ENCODE results near the gene FNIP2.
"Not testable (repeated sequence)": the region's sequence is repeated elsewhere in the genome, so short reads cannot be mapped to it uniquely, and the experiment has no call there.

FNIP2 gene

DNA sequence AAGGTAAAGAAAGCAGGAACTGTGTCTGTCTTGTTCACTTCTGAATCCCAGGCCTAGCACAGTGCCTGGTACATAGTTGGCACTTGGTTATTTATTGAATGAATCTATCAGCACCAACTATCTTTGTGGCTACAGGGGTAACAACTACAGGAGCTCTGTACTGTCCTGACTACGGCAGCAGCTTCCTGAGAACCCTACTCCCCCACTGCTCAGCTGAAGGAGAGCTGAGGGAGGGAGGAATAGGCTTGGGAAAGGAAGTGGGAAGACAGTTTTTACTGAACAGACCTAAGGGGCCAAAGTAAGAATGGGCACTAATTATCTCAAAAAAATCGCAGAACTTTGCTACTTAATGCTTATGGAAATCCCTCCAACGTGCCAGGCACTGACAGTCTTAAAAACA lies 178.0 kb downstream of the FNIP2 start:
- in situ Hi-C loops (cut with MboI; ENCODE audit: low sequenced_read_pairs) = no loop called here

- in situ Hi-C loops (cut with MboI; ENCODE audit: low sequenced_read_pairs) = no loop called here
Measured at GRCh38 chr4:158948071-158948470, 179.2 kb downstream of the FNIP2 start.

- in situ Hi-C loops (cut with MboI; ENCODE audit: low sequenced_read_pairs) = no loop called here
Measured at GRCh38 chr4:158949099-158949498, 180.3 kb downstream of the FNIP2 start.

DNA sequence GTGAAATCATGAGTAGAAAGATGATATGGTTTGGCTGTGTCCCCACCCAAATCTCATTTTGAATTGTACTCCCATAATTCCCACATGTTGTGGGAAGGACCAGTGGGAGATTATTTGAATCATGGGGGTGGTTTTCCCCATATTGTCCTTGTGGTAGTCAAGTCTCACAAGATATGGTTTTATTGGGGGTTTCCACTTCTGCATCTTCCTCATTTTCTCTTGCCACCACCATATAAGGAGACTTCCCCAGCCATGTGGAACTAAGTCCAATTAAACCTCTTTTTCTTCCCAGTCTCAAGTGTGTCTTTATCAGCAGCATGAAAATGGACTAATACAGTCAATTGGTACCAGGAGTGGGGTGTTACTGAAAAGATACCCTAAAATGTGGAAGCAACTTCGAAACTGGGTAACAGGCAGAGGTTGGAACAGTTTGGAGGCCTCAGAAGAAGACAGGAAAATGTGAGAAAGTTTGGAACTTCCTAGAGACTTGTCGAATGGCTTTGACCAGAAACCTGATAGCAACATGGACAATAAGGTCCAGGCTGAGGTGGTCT lies 183.5 kb downstream of the FNIP2 start:
- in situ Hi-C loops (cut with MboI; ENCODE audit: low sequenced_read_pairs) = not testable (repeated sequence)

DNA sequence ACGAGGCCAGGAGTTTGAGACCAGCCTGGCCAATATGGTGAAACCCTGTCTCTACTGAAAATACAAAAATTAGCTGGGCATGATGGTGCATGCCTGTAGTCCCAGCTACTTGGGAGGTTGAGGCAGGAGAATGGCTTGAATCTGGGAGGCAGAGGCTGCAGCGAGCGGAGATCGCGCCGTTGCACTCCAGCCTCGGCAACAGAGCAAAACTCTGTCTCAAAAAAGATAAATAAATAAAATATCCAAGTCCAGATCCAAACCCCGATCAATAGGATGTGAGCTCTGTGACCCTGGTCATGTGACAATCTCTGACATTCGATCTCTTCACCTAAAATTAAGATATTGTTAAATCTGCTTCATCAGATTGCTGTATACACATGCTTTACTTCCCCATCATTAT lies 187.5 kb downstream of the FNIP2 start:
- in situ Hi-C loops (cut with MboI; ENCODE audit: low sequenced_read_pairs) = not testable (repeated sequence)

DNA sequence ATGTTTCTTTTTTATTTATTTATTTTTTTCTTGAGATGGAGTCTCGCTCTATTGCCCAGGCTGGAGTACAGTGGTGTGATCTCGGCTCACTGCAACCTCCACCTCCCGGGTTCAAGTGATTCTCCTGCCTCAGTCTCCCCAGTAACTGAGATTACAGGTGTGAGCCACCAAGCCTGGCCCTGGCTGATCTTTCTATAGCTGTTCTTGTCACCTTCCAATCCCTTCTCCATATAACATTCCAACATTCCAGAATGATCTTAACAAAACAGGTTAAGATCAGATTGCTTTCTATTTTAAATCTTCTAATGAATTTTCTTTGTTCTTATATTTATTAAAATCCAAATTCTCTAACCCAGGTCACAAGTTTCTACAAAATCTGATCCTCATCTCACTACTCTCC lies 188.1 kb downstream of the FNIP2 start:
- in situ Hi-C loops (cut with MboI; ENCODE audit: low sequenced_read_pairs) = not testable (repeated sequence)

All from hTERT RPE-1 (cell line).